Neural progenitor cell (in vitro differentiated cells): ENCODE measurements around the gene ZMYM1.

Source experiments
- EZH2 ChIP-seq: fragments of 200-600 bp; sonication (generic); IDR thresholded peaks from 2 replicates; pipeline ENCODE4 v1.6.1; 2017; ENCODE audit warnings: antibody characterized with exemption, mild to moderate bottlenecking, moderate library complexity
- TF ChIP-seq, protein P1 (sequence below): fragments of 200-600 bp; sonication (generic); IDR thresholded peaks from 2 replicates; pipeline ENCODE4 v1.5.1; 2017; ENCODE audit warnings: antibody characterized with exemption, mild to moderate bottlenecking

DNA sequence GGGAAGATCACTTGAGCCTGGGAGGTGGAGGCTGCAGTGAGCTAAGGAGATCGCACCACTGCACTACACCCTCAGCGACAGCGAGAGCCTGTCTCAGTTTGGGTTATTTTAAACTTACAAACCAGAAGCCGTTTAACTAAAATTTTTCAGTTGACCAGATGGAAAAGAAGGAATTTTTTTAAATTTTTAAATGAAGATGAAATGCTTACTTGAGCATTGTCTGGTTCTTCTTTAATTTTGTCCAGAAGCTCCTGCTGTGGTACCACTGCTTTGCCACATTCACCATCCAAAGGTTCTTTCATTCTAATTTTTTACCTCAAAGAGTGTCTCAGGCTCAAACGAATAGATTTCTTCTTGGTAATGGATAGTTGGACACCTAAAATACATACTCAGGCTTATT, 48.8 kb upstream of the ZMYM1 start:
- TF ChIP-seq, protein P1, sequence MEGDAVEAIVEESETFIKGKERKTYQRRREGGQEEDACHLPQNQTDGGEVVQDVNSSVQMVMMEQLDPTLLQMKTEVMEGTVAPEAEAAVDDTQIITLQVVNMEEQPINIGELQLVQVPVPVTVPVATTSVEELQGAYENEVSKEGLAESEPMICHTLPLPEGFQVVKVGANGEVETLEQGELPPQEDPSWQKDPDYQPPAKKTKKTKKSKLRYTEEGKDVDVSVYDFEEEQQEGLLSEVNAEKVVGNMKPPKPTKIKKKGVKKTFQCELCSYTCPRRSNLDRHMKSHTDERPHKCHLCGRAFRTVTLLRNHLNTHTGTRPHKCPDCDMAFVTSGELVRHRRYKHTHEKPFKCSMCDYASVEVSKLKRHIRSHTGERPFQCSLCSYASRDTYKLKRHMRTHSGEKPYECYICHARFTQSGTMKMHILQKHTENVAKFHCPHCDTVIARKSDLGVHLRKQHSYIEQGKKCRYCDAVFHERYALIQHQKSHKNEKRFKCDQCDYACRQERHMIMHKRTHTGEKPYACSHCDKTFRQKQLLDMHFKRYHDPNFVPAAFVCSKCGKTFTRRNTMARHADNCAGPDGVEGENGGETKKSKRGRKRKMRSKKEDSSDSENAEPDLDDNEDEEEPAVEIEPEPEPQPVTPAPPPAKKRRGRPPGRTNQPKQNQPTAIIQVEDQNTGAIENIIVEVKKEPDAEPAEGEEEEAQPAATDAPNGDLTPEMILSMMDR: no peak
- no peak for TF ChIP-seq EZH2
